ENCODE measurements around the gene DIRAS3.

GRCh38 chr1:68011657-68012375 lies 38.6 kb downstream of the DIRAS3 start:
- TF ChIP-seq CTCF (IDR thresholded peaks at IDR 0.05; ENCODE audit: low read depth, low read length, poor library complexity, severe bottlenecking) (no peak), EZH2phosphoT487 (IDR thresholded peaks at IDR 0.05; ENCODE audit: borderline replicate concordance, low read length) (no peak)

Measured in DOHH2 (cell line).